ENCODE results near the gene USP40.

The USP40 gene

GRCh38 chr2:233462202-233462785 is 104.3 kb downstream of the USP40 start:
- H3K4me3 ChIP-seq (ENCODE audit: low read depth, low read length) = no peak overlapping the region
- POLR2A ChIA-PET = no interaction called here
- CTCF ChIA-PET = interaction anchor here (0.6 kb wide), 1 partner anchor 401 kb away, joined by 3 read pairs; no protein-coding TSS in a partner anchor

GRCh38 chr2:233461481-233461891 is 105.1 kb downstream of the USP40 start:
- H3K4me1 ChIP-seq (ENCODE audit: control insufficient read depth, insufficient read depth, low read length) = no peaks in the 10 kb centered on the region
- ChIA-PET CTCF (no interaction called here), POLR2A (no interaction called here)
- H3K36me3 ChIP-seq (ENCODE audit: control insufficient read depth in 2 of 2, insufficient read depth in 1 of 2, low read length in 2 of 2) = peaks cover 0 to 82% of the 10 kb centered on the region in 2 experiments; a peak in 2 of 3 replicates
- no peak overlapping the region for H3K4me3 ChIP-seq (ENCODE audit: low read depth, low read length)
- TF ChIP-seq ZNF549 (tag by site-specific recombination; IDR thresholded peaks at IDR 0.05) (no peak), ZFP69B (tag by site-specific recombination; IDR thresholded peaks at IDR 0.05) (no peak), ZBTB48 (tag by site-specific recombination; IDR thresholded peaks at IDR 0.05) (no peak), ZNF335 (tag by site-specific recombination; conservative IDR thresholded peaks at IDR 0.05) (no peak), ZNF404 (tag by site-specific recombination; IDR thresholded peaks at IDR 0.05) (no peak), ZNF596 (tag by site-specific recombination; IDR thresholded peaks at IDR 0.05) (no peak)
- no peak overlapping the region for H3K27ac ChIP-seq (ENCODE audit: extremely low read depth, low read depth, low read length)
- no peaks in the 10 kb centered on the region for H3K9me3 ChIP-seq (ENCODE audit: control insufficient read depth, insufficient read depth, low read depth, low read length)

More at GRCh38 chr2:233462202-233462785, 104.3 kb downstream of the USP40 start:
- H3K27ac ChIP-seq (ENCODE audit: extremely low read depth, low read depth, low read length) = no peak overlapping the region
- TF ChIP-seq GLIS2 (tag by site-specific recombination; IDR thresholded peaks at IDR 0.05) (no peak), OSR2 (tag by site-specific recombination; IDR thresholded peaks at IDR 0.05) (no peak), ZBTB21 (tag by site-specific recombination; IDR thresholded peaks at IDR 0.05) (no peak), ZNF10 (tag by site-specific recombination; IDR thresholded peaks at IDR 0.05) (no peak), ZNF514 (tag by site-specific recombination; IDR thresholded peaks at IDR 0.05) (no peak), REST (tag by site-specific recombination; IDR thresholded peaks at IDR 0.05) (no peak), ZNF777 (tag by site-specific recombination; IDR thresholded peaks at IDR 0.05; ENCODE audit: borderline replicate concordance) (no peak), ZNF660 (tag by site-specific recombination; IDR thresholded peaks at IDR 0.05) (no peak), ZNF302 (tag by site-specific recombination; IDR thresholded peaks at IDR 0.05; ENCODE audit: low read depth) (no peak), ZNF596 (tag by site-specific recombination; IDR thresholded peaks at IDR 0.05) (no peak), ZEB2 (tag by site-specific recombination; IDR thresholded peaks at IDR 0.05) (no peak), ZNF266 (tag by site-specific recombination; IDR thresholded peaks at IDR 0.05; ENCODE audit: low read depth) (no peak), ZNF768 (tag by site-specific recombination; IDR thresholded peaks at IDR 0.05) (no peak), ZNF324 (tag by site-specific recombination; IDR thresholded peaks at IDR 0.05) (no peak), ZNF555 (tag by site-specific recombination; conservative IDR thresholded peaks at IDR 0.05) (no peak), ZNF148 (tag by site-specific recombination; IDR thresholded peaks at IDR 0.05; ENCODE audit: borderline replicate concordance) (no peak)
- H3K4me1 ChIP-seq (ENCODE audit: control insufficient read depth, insufficient read depth, low read length) = no peaks in the 10 kb centered on the region
- no peaks in the 10 kb centered on the region for H3K9me3 ChIP-seq (ENCODE audit: control insufficient read depth, insufficient read depth, low read depth, low read length)
- peaks cover 0 to 81% of the 10 kb centered on the region in 2 experiments; a peak in 2 of 3 replicates for H3K36me3 ChIP-seq (ENCODE audit: control insufficient read depth in 2 of 2, insufficient read depth in 1 of 2, low read length in 2 of 2)

Data from HEK293 (cell line).